ENCODE measurements around the gene TMEM132C. TPM values are rescaled to one million over a fixed set of nuclear protein-coding genes. Genes with fewer than 3 reads are reported as not detected.

The TMEM132C gene
- total and polyA plus RNA-seq, 4 experiments from 2014 or later = not detected

- Histone ChIP-seq H3K27me3 (ENCODE audit: insufficient read depth, low read length) (no peaks in the 10 kb centered on the region), H3K4me1 (ENCODE audit: insufficient read depth, low read length) (no peaks in the 10 kb centered on the region), H3K36me3 (ENCODE audit: insufficient read depth, low read length) (no peaks in the 10 kb centered on the region), H3K4me3 (ENCODE audit: low read length in 2 of 2) (no peak overlapping the region), H3K9me3 (ENCODE audit: control insufficient read depth in 1 of 2, low read length in 2 of 2) (no peaks in the 10 kb centered on the region), H3K27ac (ENCODE audit: low read depth, low read length) (no peak overlapping the region)
- POLR2A ChIA-PET (ENCODE audit: partially characterized antibody) = no interaction called here
- Mint-ChIP-seq H3K9me3 (peaks cover 0 to 2% (median 0%) of the 10 kb centered on the region in 8 donors), H3K27ac (no peak overlapping the region), H3K36me3 (no peaks in the 10 kb centered on the region), H3K4me1 (no peaks in the 10 kb centered on the region), H3K4me3 (no peak overlapping the region), H3K27me3 (no peaks in the 10 kb centered on the region)
- CTCF ChIA-PET (ENCODE audit: partially characterized antibody) = no interaction called here
- intact Hi-C loops (cut with micrococcal nuclease) = no loop called here
- DNase-seq = no peak
Measured at GRCh38 chr12:128755566-128755965, 488.6 kb downstream of the TMEM132C start.

Small RNA genes lying within 50 kb of the gene (microRNA-seq; reads per million reads assigned to microRNA genes)
- gene MIR3612 (ENCODE audit: borderline microRNAs expressed, borderline number of aligned reads, borderline replicate concordance) = not detected
- gene MIR4419B (ENCODE audit: borderline microRNAs expressed, borderline number of aligned reads, borderline replicate concordance) = not detected
